PFSK-1 (cell line): Measurements from ENCODE around the gene XAB2. TPM values are rescaled to one million over a fixed set of nuclear protein-coding genes. Genes with fewer than 3 reads are reported as not detected.

Source experiments
- FOXP2 ChIP-seq: optimal IDR thresholded peaks from 2 replicates; pipeline ENCODE3; 2011; ENCODE audit warnings: borderline replicate concordance, control low read depth, inconsistent platforms; ENCODE audit not compliant: insufficient read depth; ENCODE audit errors: extremely low read length, extremely low read depth
- POLR2AphosphoS5 ChIP-seq: IDR thresholded peaks from 2 replicates; pipeline ENCODE4 v1.6.1; 2012; ENCODE audit warnings: low read depth, mild to moderate bottlenecking, control low read depth, low read length, moderate library complexity
- REST ChIP-seq, 2 experiments: IDR thresholded peaks; 2 replicates each; pipeline versions ENCODE4 v1.6.1 to v1.8.0; 2011 to 2012; ENCODE audit warnings: low read depth in 2 of 2, low read length in 2 of 2, control low read depth in 1 of 2, inconsistent platforms in 1 of 2, mild to moderate bottlenecking in 1 of 2, moderate library complexity in 1 of 2; ENCODE audit not compliant: insufficient read depth in 1 of 2
- SIN3A ChIP-seq: IDR thresholded peaks from 2 replicates; pipeline ENCODE4 v1.6.1; 2012; ENCODE audit warnings: mild to moderate bottlenecking, low read length, moderate library complexity, borderline replicate concordance; ENCODE audit not compliant: insufficient read depth
- TAF1 ChIP-seq: IDR thresholded peaks from 2 replicates; pipeline ENCODE4 v1.6.1; 2012; ENCODE audit warnings: low read length, control low read depth, borderline replicate concordance; ENCODE audit not compliant: insufficient read depth
- polyA plus RNA-seq: library from polyadenylated mRNA; unstranded; fragments of >200 nt; gene quantifications from one replicate; pipeline ENCODE4 v1.2.1, GENCODE V29; 2012; ENCODE audit warnings: low read depth, missing spikeins; ENCODE audit not compliant: insufficient read length

XAB2 gene
- 67.0 TPM for polyA plus RNA-seq

DNA sequence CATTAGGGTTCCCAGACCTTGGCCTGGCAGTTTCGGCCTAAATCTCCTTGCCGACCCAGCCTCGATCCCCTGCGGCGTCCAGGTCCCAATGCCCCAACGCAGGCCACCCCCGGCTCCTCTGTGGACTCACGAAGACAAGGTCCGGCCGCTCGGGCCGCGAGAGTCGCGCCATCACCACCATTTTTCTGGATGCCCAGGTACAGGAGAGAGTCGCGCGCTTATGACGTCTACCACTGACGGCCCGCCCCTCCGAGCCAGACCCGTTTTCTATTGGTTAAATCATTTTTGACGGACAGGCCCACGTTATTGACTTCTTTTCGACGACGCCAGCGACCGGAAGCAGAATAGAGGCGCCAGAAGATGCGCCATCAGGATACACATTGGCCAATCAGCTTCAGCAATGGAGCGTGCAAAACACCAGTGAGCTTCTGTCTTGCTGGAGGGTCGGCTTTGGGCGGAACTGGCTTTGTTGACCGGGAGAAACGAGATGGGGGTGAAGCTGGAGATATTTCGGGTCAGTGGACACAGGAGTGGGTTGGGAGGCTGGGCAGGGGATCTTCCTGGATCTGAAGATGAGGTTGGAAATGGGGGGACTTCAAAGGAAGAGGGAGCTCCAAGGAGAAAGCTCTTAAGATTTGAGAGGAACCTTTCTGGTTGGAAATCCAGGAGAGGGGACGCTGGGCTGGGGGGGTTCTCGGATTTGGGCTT, at the start of gene XAB2, which contains the start of gene PET100:
Gene XAB2 (minus strand): TSS at position 199 of the 708 bp plus-strand sequence. CDS start 18 bp downstream, at position 181.
Gene PET100 (plus strand): TSS at position 447 of the 708 bp plus-strand sequence. CDS start 41 bp downstream, at position 488.
- TF ChIP-seq SIN3A (0 out of 2 replicates have a peak, but pooled peaks have one; percentile 50), REST (IDR thresholded peaks at IDR 0.05; ENCODE audit: insufficient read depth in 1 of 2, low read depth in 2 of 2, low read length in 2 of 2) (peak in 1 of 2 experiments; percentile 35; a peak in 1 of 4 replicates), TAF1 (peak; percentile 72; the same call in 1 of the 2 replicates), POLR2AphosphoS5 (peak; percentile 69), FOXP2 (no peak)

- TF ChIP-seq TAF1 (no peak), FOXP2 (no peak), REST (IDR thresholded peaks at IDR 0.05; ENCODE audit: insufficient read depth in 1 of 2, low read depth in 2 of 2, low read length in 2 of 2) (no peak), SIN3A (no peak), POLR2AphosphoS5 (no peak)
Measured at GRCh38 chr19:7677669-7678311, 48.4 kb upstream of the XAB2 start.

GRCh38 chr19:7676854-7677253, 47.5 kb upstream of the XAB2 start, which contains the start of gene MCEMP1:
TSS of gene MCEMP1 (plus strand) at chr19:7677090. CDS start at chr19:7677121, 31 bp downstream.
- TF ChIP-seq FOXP2 = no peak
- no peak for TF ChIP-seq POLR2AphosphoS5
- TF ChIP-seq SIN3A = no peak
- no peak for TF ChIP-seq REST (IDR thresholded peaks at IDR 0.05; ENCODE audit: insufficient read depth in 1 of 2, low read depth in 2 of 2, low read length in 2 of 2)
- no peak for TF ChIP-seq TAF1

DNA sequence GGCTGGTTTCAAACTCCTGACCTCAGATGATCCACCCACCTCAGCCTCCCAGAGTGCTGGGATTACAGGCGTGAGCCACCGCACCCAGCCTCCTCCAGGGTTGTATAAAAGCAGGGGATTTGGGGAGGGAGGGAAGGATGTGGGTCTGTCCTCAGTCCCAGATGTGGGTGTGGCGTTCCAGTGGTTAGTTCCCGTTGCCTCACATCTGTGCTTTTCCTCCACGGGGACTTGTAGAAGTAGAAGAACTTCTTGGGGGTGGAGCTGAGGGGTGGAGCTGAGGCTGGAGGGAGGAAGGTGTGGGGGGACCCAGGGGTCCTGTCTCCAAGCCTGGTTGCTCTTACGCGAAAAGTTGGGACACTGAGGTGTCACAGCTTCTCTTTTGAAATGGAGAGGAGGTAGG, 47.0 kb upstream of the XAB2 start:
- no peak for TF ChIP-seq SIN3A
- TF ChIP-seq POLR2AphosphoS5 = no peak
- TF ChIP-seq TAF1 = no peak
- no peak for TF ChIP-seq REST (IDR thresholded peaks at IDR 0.05; ENCODE audit: insufficient read depth in 1 of 2, low read depth in 2 of 2, low read length in 2 of 2)
- no peak for TF ChIP-seq FOXP2
